Mesodermal cell (in vitro differentiated cells): ENCODE measurements around the gene INPP5F.
A peak's percentile ranks its signal among the peaks of the same experiment; 100 is the strongest.
"Not testable (repeated sequence)": the region's sequence is repeated elsewhere in the genome, so short reads cannot be mapped to it uniquely, and the experiment has no call there.

Experiments
- H3K27ac ChIP-seq: 2 replicates; pipeline ENCODE4 v1.7.0; 2013; ENCODE audit warnings: mild to moderate bottlenecking, low read depth, low read length, moderate library complexity; ENCODE audit not compliant: severe bottlenecking
- H3K36me3 ChIP-seq: 2 replicates; pipeline ENCODE4 v1.7.1; 2013; ENCODE audit warnings: mild to moderate bottlenecking, low read length, moderate library complexity; ENCODE audit not compliant: control insufficient read depth, insufficient read depth
- H3K4me1 ChIP-seq: one replicate; pipeline ENCODE4 v1.7.1; 2013; ENCODE audit warnings: mild to moderate bottlenecking, low read length; ENCODE audit not compliant: insufficient read depth, control insufficient read depth, poor library complexity, severe bottlenecking
- H3K4me3 ChIP-seq: 2 replicates; pipeline ENCODE4 v1.7.0; 2013; ENCODE audit warnings: low read length, control low read depth, mild to moderate bottlenecking; ENCODE audit not compliant: insufficient read depth, poor library complexity, severe bottlenecking; ENCODE audit errors: extremely low read depth
- H3K9me3 ChIP-seq: 2 replicates; pipeline ENCODE4 v1.7.1; 2013; ENCODE audit warnings: mild to moderate bottlenecking, low read length, moderate library complexity; ENCODE audit not compliant: control insufficient read depth
- WGBS, 2 experiments: methylation state at CpG; one replicate each; pipeline ENCODE4 v1.1.5; 2013; ENCODE audit warnings: missing lambda C conversion rate in 2 of 2; ENCODE audit not compliant: insufficient coverage in 2 of 2; 5-methylcytosine and 5-hydroxymethylcytosine counted together

Gene INPP5F

GRCh38 chr10:119762035-119762434 is 36.2 kb downstream of the INPP5F start:
- Histone ChIP-seq H3K4me3 (no peak overlapping the region), H3K36me3 (no peaks in the 10 kb centered on the region), H3K9me3 (no peaks in the 10 kb centered on the region), H3K4me1 (peaks cover 7% of the 10 kb centered on the region), H3K27ac (no peak overlapping the region)
- 100% methylated on average over 2 of the region's 3 CpGs for WGBS, 2 experiments

- Histone ChIP-seq H3K27ac (no peak overlapping the region), H3K9me3 (no peaks in the 10 kb centered on the region), H3K4me1 (peaks cover 7% of the 10 kb centered on the region), H3K4me3 (no peak overlapping the region), H3K36me3 (no peaks in the 10 kb centered on the region)
- WGBS, 2 experiments, result 94 to 96% methylated on average over 6 to 8 of the region's 8 CpGs
Measured at GRCh38 chr10:119762805-119763798, 37.3 kb downstream of the INPP5F start.

- Histone ChIP-seq H3K4me3 (no peak overlapping the region), H3K4me1 (peaks cover 19% of the 10 kb centered on the region), H3K27ac (no peak overlapping the region), H3K36me3 (no peaks in the 10 kb centered on the region), H3K9me3 (no peaks in the 10 kb centered on the region)
- 89 to 100% methylated on average over 2 to 3 of the region's 4 CpGs for WGBS, 2 experiments
Measured at GRCh38 chr10:119768455-119769094, 42.7 kb downstream of the INPP5F start.

- peak overlapping the region; percentile 62 for H3K27ac ChIP-seq
- H3K9me3 ChIP-seq, result no peaks in the 10 kb centered on the region
- no peak overlapping the region for H3K4me3 ChIP-seq
- H3K36me3 ChIP-seq, result no peaks in the 10 kb centered on the region
- WGBS, 2 experiments, result no CpG with 5 or more reads among the region's 2 CpGs
- H3K4me1 ChIP-seq, result peaks cover 19% of the 10 kb centered on the region
Measured at GRCh38 chr10:119769886-119770285, 44.0 kb downstream of the INPP5F start.

- Histone ChIP-seq H3K4me1 (peaks cover 19% of the 10 kb centered on the region), H3K9me3 (no peaks in the 10 kb centered on the region), H3K36me3 (no peaks in the 10 kb centered on the region), H3K27ac (no peak overlapping the region), H3K4me3 (no peak overlapping the region)
- 86 to 90% methylated on average over 2 of the region's 2 CpGs for WGBS, 2 experiments
Measured at GRCh38 chr10:119770928-119771327, 45.1 kb downstream of the INPP5F start.

GRCh38 chr10:119772334-119772733 is 46.5 kb downstream of the INPP5F start:
- H3K9me3 ChIP-seq, result no peaks in the 10 kb centered on the region

GRCh38 chr10:119773041-119773440 is 47.2 kb downstream of the INPP5F start:
- not testable (repeated sequence) for H3K36me3 ChIP-seq, H3K4me3 ChIP-seq, H3K9me3 ChIP-seq, H3K27ac ChIP-seq
- H3K4me1 ChIP-seq, result peaks cover 19% of the 10 kb centered on the region
- WGBS, 2 experiments, result 85 to 100% methylated on average over 1 of the region's 3 CpGs

More at GRCh38 chr10:119772334-119772733, 46.5 kb downstream of the INPP5F start:
- Histone ChIP-seq H3K36me3 (no peaks in the 10 kb centered on the region), H3K4me1 (peaks cover 19% of the 10 kb centered on the region), H3K27ac (no peak overlapping the region), H3K4me3 (no peak overlapping the region)
- WGBS, 2 experiments, result 80% methylated on average over 1 of the region's 4 CpGs; no CpG with 5 or more reads in 1 of the 2 experiments

- no peak overlapping the region for H3K27ac ChIP-seq
- H3K36me3 ChIP-seq, result no peaks in the 10 kb centered on the region
- peaks cover 11% of the 10 kb centered on the region for H3K4me1 ChIP-seq
- H3K4me3 ChIP-seq, result no peak overlapping the region
- whole genome bisulfite sequencing, 2 experiments, result 100% methylated on average over 1 of the region's 1 CpG
- H3K9me3 ChIP-seq, result no peaks in the 10 kb centered on the region
Measured at GRCh38 chr10:119775529-119775928, 49.7 kb downstream of the INPP5F start.

GRCh38 chr10:119776536-119776935 is 50.7 kb downstream of the INPP5F start:
- no peak overlapping the region for H3K27ac ChIP-seq
- H3K4me1 ChIP-seq, result peaks cover 3% of the 10 kb centered on the region
- H3K9me3 ChIP-seq, result peaks cover 4% of the 10 kb centered on the region
- no peak overlapping the region for H3K4me3 ChIP-seq
- WGBS, 2 experiments, result no CpG with 5 or more reads among the region's 1 CpG
- peaks cover 6% of the 10 kb centered on the region for H3K36me3 ChIP-seq

GRCh38 chr10:119777686-119778085 is 51.8 kb downstream of the INPP5F start:
- Histone ChIP-seq H3K4me1 (peaks cover 3% of the 10 kb centered on the region), H3K4me3 (no peak overlapping the region), H3K9me3 (peaks cover 4% of the 10 kb centered on the region), H3K27ac (no peak overlapping the region), H3K36me3 (peaks cover 6% of the 10 kb centered on the region)
- WGBS, 2 experiments, result 100% methylated on average over 2 of the region's 3 CpGs
